ENCODE measurements around the gene NAV3.
A peak's percentile ranks its signal among the peaks of the same experiment; 100 is the strongest.

The NAV3 gene

GRCh38 chr12:78210894-78211302, 380.2 kb downstream of the NAV3 start:
- H3K4me3 ChIP-seq (ENCODE audit: low read depth, low read length) = no peak overlapping the region
- H3K4me1 ChIP-seq (ENCODE audit: control insufficient read depth, insufficient read depth, low read length) = peaks cover 11% of the 10 kb centered on the region
- H3K36me3 ChIP-seq (ENCODE audit: control insufficient read depth, insufficient read depth, low read length) = no peaks in the 10 kb centered on the region
- no peaks in the 10 kb centered on the region for H3K9me3 ChIP-seq (ENCODE audit: control insufficient read depth, insufficient read depth, low read length)
- H3K27ac ChIP-seq (ENCODE audit: low read depth, low read length) = no peak overlapping the region
- no peaks in the 10 kb centered on the region for H3K27me3 ChIP-seq (ENCODE audit: control insufficient read depth, insufficient read depth, low read length)
- no peak overlapping the region for H3K9ac ChIP-seq (ENCODE audit: low read depth, low read length)

- H3K4me1 ChIP-seq (ENCODE audit: control insufficient read depth, insufficient read depth, low read length) = no peaks in the 10 kb centered on the region
- no peaks in the 10 kb centered on the region for H3K36me3 ChIP-seq (ENCODE audit: control insufficient read depth, insufficient read depth, low read length)
- no peak overlapping the region for H3K4me3 ChIP-seq (ENCODE audit: low read depth, low read length)
- no peaks in the 10 kb centered on the region for H3K9me3 ChIP-seq (ENCODE audit: control insufficient read depth, insufficient read depth, low read length)
- H3K27ac ChIP-seq (ENCODE audit: low read depth, low read length) = no peak overlapping the region
- H3K27me3 ChIP-seq (ENCODE audit: control insufficient read depth, insufficient read depth, low read length) = no peaks in the 10 kb centered on the region
- no peak overlapping the region for H3K9ac ChIP-seq (ENCODE audit: low read depth, low read length)
Observed at GRCh38 chr12:78220811-78221210, 390.1 kb downstream of the NAV3 start.

- H3K4me1 ChIP-seq (ENCODE audit: control insufficient read depth, insufficient read depth, low read length) = peaks cover 6% of the 10 kb centered on the region; the same call in 1 of the 2 replicates
- no peak overlapping the region for H3K9ac ChIP-seq (ENCODE audit: low read depth, low read length)
- H3K4me3 ChIP-seq (ENCODE audit: low read depth, low read length) = no peak overlapping the region
- H3K9me3 ChIP-seq (ENCODE audit: control insufficient read depth, insufficient read depth, low read length) = 0 out of 2 replicates have a peak, but pooled peaks cover 5% of the 10 kb centered on the region
- no peak overlapping the region for H3K27ac ChIP-seq (ENCODE audit: low read depth, low read length)
- no peaks in the 10 kb centered on the region for H3K36me3 ChIP-seq (ENCODE audit: control insufficient read depth, insufficient read depth, low read length)
- H3K27me3 ChIP-seq (ENCODE audit: control insufficient read depth, insufficient read depth, low read length) = no peaks in the 10 kb centered on the region
Observed at GRCh38 chr12:78224154-78224553, 393.5 kb downstream of the NAV3 start.

GRCh38 chr12:78226763-78227162, 396.1 kb downstream of the NAV3 start:
- Histone ChIP-seq H3K27me3 (ENCODE audit: control insufficient read depth, insufficient read depth, low read length) (no peaks in the 10 kb centered on the region), H3K4me1 (ENCODE audit: control insufficient read depth, insufficient read depth, low read length) (peaks cover 27% of the 10 kb centered on the region), H3K9me3 (ENCODE audit: control insufficient read depth, insufficient read depth, low read length) (0 out of 2 replicates have a peak, but pooled peaks cover 5% of the 10 kb centered on the region), H3K27ac (ENCODE audit: low read depth, low read length) (no peak overlapping the region), H3K36me3 (ENCODE audit: control insufficient read depth, insufficient read depth, low read length) (no peaks in the 10 kb centered on the region), H3K9ac (ENCODE audit: low read depth, low read length) (no peak overlapping the region), H3K4me3 (ENCODE audit: low read depth, low read length) (no peak overlapping the region)

- Histone ChIP-seq H3K4me1 (ENCODE audit: control insufficient read depth, insufficient read depth, low read length) (peaks cover 51% of the 10 kb centered on the region), H3K27me3 (ENCODE audit: control insufficient read depth, insufficient read depth, low read length) (no peaks in the 10 kb centered on the region), H3K27ac (ENCODE audit: low read depth, low read length) (peak overlapping the region; percentile 82), H3K4me3 (ENCODE audit: low read depth, low read length) (no peak overlapping the region), H3K36me3 (ENCODE audit: control insufficient read depth, insufficient read depth, low read length) (no peaks in the 10 kb centered on the region), H3K9me3 (ENCODE audit: control insufficient read depth, insufficient read depth, low read length) (0 out of 2 replicates have a peak, but pooled peaks cover 5% of the 10 kb centered on the region), H3K9ac (ENCODE audit: low read depth, low read length) (no peak overlapping the region)
Observed at GRCh38 chr12:78229591-78230101, 399.0 kb downstream of the NAV3 start.

- H3K36me3 ChIP-seq (ENCODE audit: control insufficient read depth, insufficient read depth, low read length) = no peaks in the 10 kb centered on the region
- H3K27ac ChIP-seq (ENCODE audit: low read depth, low read length) = peak overlapping the region; percentile 54
- H3K9ac ChIP-seq (ENCODE audit: low read depth, low read length) = no peak overlapping the region
- H3K27me3 ChIP-seq (ENCODE audit: control insufficient read depth, insufficient read depth, low read length) = no peaks in the 10 kb centered on the region
- peaks cover 54% of the 10 kb centered on the region for H3K4me1 ChIP-seq (ENCODE audit: control insufficient read depth, insufficient read depth, low read length)
- H3K9me3 ChIP-seq (ENCODE audit: control insufficient read depth, insufficient read depth, low read length) = 0 out of 2 replicates have a peak, but pooled peaks cover 3% of the 10 kb centered on the region
- H3K4me3 ChIP-seq (ENCODE audit: low read depth, low read length) = peak overlapping the region; percentile 40
Observed at GRCh38 chr12:78232756-78233155, 402.1 kb downstream of the NAV3 start.

GRCh38 chr12:78236264-78236663, 405.6 kb downstream of the NAV3 start:
- no peaks in the 10 kb centered on the region for H3K9me3 ChIP-seq (ENCODE audit: control insufficient read depth, insufficient read depth, low read length)
- no peak overlapping the region for H3K4me3 ChIP-seq (ENCODE audit: low read depth, low read length)
- no peak overlapping the region for H3K27ac ChIP-seq (ENCODE audit: low read depth, low read length)
- H3K9ac ChIP-seq (ENCODE audit: low read depth, low read length) = no peak overlapping the region
- no peaks in the 10 kb centered on the region for H3K36me3 ChIP-seq (ENCODE audit: control insufficient read depth, insufficient read depth, low read length)
- no peaks in the 10 kb centered on the region for H3K27me3 ChIP-seq (ENCODE audit: control insufficient read depth, insufficient read depth, low read length)
- peaks cover 49% of the 10 kb centered on the region for H3K4me1 ChIP-seq (ENCODE audit: control insufficient read depth, insufficient read depth, low read length)

GRCh38 chr12:78239544-78239943, 408.9 kb downstream of the NAV3 start:
- peaks cover 36% of the 10 kb centered on the region for H3K4me1 ChIP-seq (ENCODE audit: control insufficient read depth, insufficient read depth, low read length)
- no peak overlapping the region for H3K27ac ChIP-seq (ENCODE audit: low read depth, low read length)
- no peaks in the 10 kb centered on the region for H3K27me3 ChIP-seq (ENCODE audit: control insufficient read depth, insufficient read depth, low read length)
- no peak overlapping the region for H3K9ac ChIP-seq (ENCODE audit: low read depth, low read length)
- no peaks in the 10 kb centered on the region for H3K9me3 ChIP-seq (ENCODE audit: control insufficient read depth, insufficient read depth, low read length)
- H3K4me3 ChIP-seq (ENCODE audit: low read depth, low read length) = no peak overlapping the region
- H3K36me3 ChIP-seq (ENCODE audit: control insufficient read depth, insufficient read depth, low read length) = no peaks in the 10 kb centered on the region

- Histone ChIP-seq H3K9ac (ENCODE audit: low read depth, low read length) (no peak overlapping the region), H3K27ac (ENCODE audit: low read depth, low read length) (no peak overlapping the region), H3K27me3 (ENCODE audit: control insufficient read depth, insufficient read depth, low read length) (no peaks in the 10 kb centered on the region), H3K36me3 (ENCODE audit: control insufficient read depth, insufficient read depth, low read length) (no peaks in the 10 kb centered on the region), H3K4me3 (ENCODE audit: low read depth, low read length) (no peak overlapping the region), H3K4me1 (ENCODE audit: control insufficient read depth, insufficient read depth, low read length) (peaks cover 44% of the 10 kb centered on the region), H3K9me3 (ENCODE audit: control insufficient read depth, insufficient read depth, low read length) (no peaks in the 10 kb centered on the region)
Observed at GRCh38 chr12:78240827-78241226, 410.1 kb downstream of the NAV3 start.

- no peak overlapping the region for H3K4me3 ChIP-seq (ENCODE audit: low read depth, low read length)
- H3K9ac ChIP-seq (ENCODE audit: low read depth, low read length) = no peak overlapping the region
- no peak overlapping the region for H3K27ac ChIP-seq (ENCODE audit: low read depth, low read length)
- no peaks in the 10 kb centered on the region for H3K27me3 ChIP-seq (ENCODE audit: control insufficient read depth, insufficient read depth, low read length)
- no peaks in the 10 kb centered on the region for H3K36me3 ChIP-seq (ENCODE audit: control insufficient read depth, insufficient read depth, low read length)
- no peaks in the 10 kb centered on the region for H3K9me3 ChIP-seq (ENCODE audit: control insufficient read depth, insufficient read depth, low read length)
- peaks cover 44% of the 10 kb centered on the region for H3K4me1 ChIP-seq (ENCODE audit: control insufficient read depth, insufficient read depth, low read length)
Observed at GRCh38 chr12:78241446-78241845, 410.8 kb downstream of the NAV3 start.

GRCh38 chr12:78244916-78245507, 414.3 kb downstream of the NAV3 start:
- H3K9ac ChIP-seq (ENCODE audit: low read depth, low read length) = no peak overlapping the region
- H3K27me3 ChIP-seq (ENCODE audit: control insufficient read depth, insufficient read depth, low read length) = no peaks in the 10 kb centered on the region
- no peak overlapping the region for H3K4me3 ChIP-seq (ENCODE audit: low read depth, low read length)
- H3K36me3 ChIP-seq (ENCODE audit: control insufficient read depth, insufficient read depth, low read length) = no peaks in the 10 kb centered on the region
- H3K27ac ChIP-seq (ENCODE audit: low read depth, low read length) = no peak overlapping the region
- peaks cover 46% of the 10 kb centered on the region for H3K4me1 ChIP-seq (ENCODE audit: control insufficient read depth, insufficient read depth, low read length)
- H3K9me3 ChIP-seq (ENCODE audit: control insufficient read depth, insufficient read depth, low read length) = no peaks in the 10 kb centered on the region
